PC-3 (cell line): Measurements from ENCODE around the gene EDC3.

Experiments used
- CTCF ChIP-seq: fragments of 300-600 bp; sonication (generic); conservative IDR thresholded peaks from 2 replicates; pipeline ENCODE4 v1.5.1; 2017; ENCODE audit warnings: antibody characterized with exemption, low read depth, mild to moderate bottlenecking, low read length
- EZH2 ChIP-seq: fragments of 300-600 bp; sonication (generic); IDR thresholded peaks from one replicate; pipeline ENCODE4 v1.6.1; 2017; ENCODE audit warnings: antibody characterized with exemption, mild to moderate bottlenecking, low read length; ENCODE audit not compliant: unreplicated experiment
- EZH2phosphoT487 ChIP-seq: fragments of 300-600 bp; sonication (generic); IDR thresholded peaks from 2 replicates; pipeline ENCODE4 v1.6.1; 2018; ENCODE audit warnings: mild to moderate bottlenecking, antibody characterized with exemption, low read length, borderline replicate concordance

- TF ChIP-seq CTCF, result no peak
- TF ChIP-seq EZH2, result no peak
- TF ChIP-seq EZH2phosphoT487, result no peak
Observed at GRCh38 chr15:74611834-74612233, 84.0 kb downstream of the EDC3 start.
